ENCODE data around the gene S100A13.

Gene S100A13

DNA sequence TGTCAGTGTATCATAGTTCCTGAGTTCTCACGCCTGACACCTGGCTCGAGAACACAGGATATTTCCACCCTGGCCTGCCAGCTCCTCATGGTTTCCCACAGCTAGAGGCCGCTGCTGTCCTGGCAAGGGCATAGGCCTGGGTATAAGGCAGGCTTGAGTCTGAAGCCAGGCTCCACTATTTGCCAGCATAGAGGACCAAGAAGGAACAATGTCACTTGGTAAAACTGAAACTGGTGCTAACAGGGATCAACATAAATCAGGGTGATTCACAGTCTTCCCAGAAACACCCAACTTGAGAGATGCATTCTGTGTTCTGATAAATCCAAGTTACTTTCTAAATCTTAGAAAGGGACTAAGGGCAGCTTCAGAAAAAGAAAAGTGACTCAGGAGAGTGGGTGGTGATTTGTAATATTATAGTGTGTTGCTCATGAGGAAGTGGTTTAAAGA lies 54.7 kb downstream of the S100A13 start:
- peak; percentile 64 for DNase-seq (ENCODE audit: low read depth, low spot score)

DNA sequence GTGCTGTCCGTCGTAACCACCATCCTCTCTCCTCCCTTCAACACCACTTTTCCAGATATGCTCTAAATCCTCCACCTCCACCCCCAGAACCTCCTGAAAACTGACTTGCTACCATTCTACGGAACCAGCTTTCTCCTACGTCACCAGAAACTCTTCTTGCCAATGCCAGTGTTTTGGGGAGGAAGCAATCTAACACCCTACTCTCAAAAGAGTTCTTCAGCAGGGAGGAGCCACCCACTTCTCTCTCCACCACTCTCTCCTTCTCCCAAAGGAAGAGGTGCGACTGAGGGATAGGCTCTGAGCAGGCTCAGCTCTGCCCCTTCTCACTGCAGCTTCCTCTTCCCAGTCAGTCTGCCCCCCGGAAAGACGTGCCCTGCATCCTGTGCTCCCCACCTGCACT lies 55.6 kb downstream of the S100A13 start:
- DNase-seq (ENCODE audit: low read depth, low spot score): no peak

- DNase-seq (ENCODE audit: low read depth, low spot score): no peak
These were observed 56.4 kb downstream of the S100A13 start for GRCh38 chr1:153570874-153571273.

DNA sequence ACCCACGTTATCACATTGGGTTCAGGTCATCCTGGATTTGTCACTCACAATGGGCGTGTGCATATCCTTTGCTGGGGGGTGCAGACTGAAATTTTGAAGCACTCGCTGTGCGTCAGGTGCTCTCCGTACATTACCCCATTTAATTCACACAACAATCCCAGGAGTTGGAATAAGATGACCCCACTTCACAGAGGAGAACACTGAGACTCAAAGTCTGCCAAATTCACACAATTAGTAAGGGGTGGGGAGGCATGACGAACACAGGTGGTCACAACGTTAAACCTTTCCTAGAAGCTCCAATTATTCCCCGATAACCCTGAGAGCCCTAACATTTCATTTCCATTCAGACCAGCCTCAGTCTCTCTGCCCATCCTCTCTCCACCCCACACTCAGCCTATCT lies 57.8 kb downstream of the S100A13 start:
- no peak for DNase-seq (ENCODE audit: low read depth, low spot score)

Data from ELF-1 (cell line).